Brain microvascular endothelial cell (primary cell): ENCODE data around the gene IGSF21.
A peak's percentile ranks its signal among the peaks of the same experiment; 100 is the strongest.

Experiments
- DNase-seq: peaks from one replicate; pipeline ENCODE4 v3.0.0-alpha.2; 2020
- H3K27ac ChIP-seq: fragments of 250-450 bp; sonication (Bioruptor Pico); 2 replicates; pipeline ENCODE4 v1.5.1; 2020; ENCODE audit warnings: mild to moderate bottlenecking, moderate library complexity
- H3K27me3 ChIP-seq: fragments of 250-450 bp; sonication (Bioruptor Pico); replicated peaks from 2 replicates; pipeline ENCODE4 v1.5.1; 2020; ENCODE audit warnings: mild to moderate bottlenecking
- H3K36me3 ChIP-seq: fragments of 250-450 bp; sonication (Bioruptor Pico); replicated peaks from 2 replicates; pipeline ENCODE4 v1.5.1; 2020; ENCODE audit warnings: mild to moderate bottlenecking
- H3K4me3 ChIP-seq: 2 replicates; pipeline ENCODE4 v1.5.1; 2011; ENCODE audit warnings: low read depth, mild to moderate bottlenecking, control low read depth, low read length, moderate library complexity
- in situ Hi-C: cut with HindIII; loops from 2 replicates; pipeline ENCODE4 v1.10.0; 2017; ENCODE audit warnings: low sequenced_read_pairs, low pct_ligation_motif_present
- TF ChIP-seq, protein P1 (sequence below): IDR thresholded peaks from 2 replicates; pipeline ENCODE4 v1.5.1; 2011; ENCODE audit warnings: low read depth, mild to moderate bottlenecking, moderate library complexity, low read length, control low read depth, inconsistent platforms; ENCODE audit errors: missing control alignments

Gene IGSF21

DNA sequence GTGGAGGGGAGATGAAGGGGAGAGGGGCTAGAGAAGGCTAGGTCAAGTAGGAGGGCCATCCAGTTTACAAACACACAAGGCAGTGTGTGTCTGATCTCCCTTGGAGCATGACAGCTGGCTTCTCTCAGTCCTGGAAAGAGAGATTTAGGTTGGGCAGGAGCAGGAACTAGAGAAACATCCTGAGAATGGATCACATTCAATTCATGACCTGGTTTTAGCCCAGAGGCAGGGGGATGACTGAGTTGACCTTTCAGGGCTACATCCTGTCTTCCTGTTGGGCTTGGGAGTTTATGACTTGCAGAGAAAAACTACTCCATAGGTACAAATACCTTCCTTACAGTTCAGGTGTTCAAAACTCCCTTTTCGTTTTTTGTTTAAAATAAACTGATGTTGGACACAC, 97.0 kb downstream of the IGSF21 start:
- Histone ChIP-seq H3K36me3 (no peaks in the 10 kb centered on the region), H3K27me3 (no peaks in the 10 kb centered on the region), H3K4me3 (no peak overlapping the region), H3K27ac (no peak overlapping the region)
- in situ Hi-C loops: no loop called here
- TF ChIP-seq, protein P1, sequence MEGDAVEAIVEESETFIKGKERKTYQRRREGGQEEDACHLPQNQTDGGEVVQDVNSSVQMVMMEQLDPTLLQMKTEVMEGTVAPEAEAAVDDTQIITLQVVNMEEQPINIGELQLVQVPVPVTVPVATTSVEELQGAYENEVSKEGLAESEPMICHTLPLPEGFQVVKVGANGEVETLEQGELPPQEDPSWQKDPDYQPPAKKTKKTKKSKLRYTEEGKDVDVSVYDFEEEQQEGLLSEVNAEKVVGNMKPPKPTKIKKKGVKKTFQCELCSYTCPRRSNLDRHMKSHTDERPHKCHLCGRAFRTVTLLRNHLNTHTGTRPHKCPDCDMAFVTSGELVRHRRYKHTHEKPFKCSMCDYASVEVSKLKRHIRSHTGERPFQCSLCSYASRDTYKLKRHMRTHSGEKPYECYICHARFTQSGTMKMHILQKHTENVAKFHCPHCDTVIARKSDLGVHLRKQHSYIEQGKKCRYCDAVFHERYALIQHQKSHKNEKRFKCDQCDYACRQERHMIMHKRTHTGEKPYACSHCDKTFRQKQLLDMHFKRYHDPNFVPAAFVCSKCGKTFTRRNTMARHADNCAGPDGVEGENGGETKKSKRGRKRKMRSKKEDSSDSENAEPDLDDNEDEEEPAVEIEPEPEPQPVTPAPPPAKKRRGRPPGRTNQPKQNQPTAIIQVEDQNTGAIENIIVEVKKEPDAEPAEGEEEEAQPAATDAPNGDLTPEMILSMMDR: no peak
- DNase-seq: no peak

DNA sequence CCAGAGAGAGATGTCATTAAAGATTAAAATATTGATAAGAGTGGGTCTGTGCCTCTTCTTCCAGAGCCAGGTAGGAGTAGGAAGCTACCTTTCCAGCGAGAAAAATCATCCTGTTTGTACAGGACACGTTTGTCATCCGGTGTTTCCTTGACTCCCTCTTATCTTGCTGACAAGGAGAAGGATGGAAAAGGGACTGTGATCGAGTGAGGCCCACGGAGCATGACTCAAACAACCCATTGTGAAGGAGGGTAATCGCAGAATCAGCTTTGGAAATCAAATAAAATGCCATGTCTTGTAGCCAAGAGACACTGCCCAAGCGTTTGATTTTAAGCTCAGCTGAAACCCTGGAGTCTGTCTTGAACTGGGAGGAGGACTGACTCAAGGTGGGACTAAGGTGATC, 97.7 kb downstream of the IGSF21 start:
- Histone ChIP-seq H3K27me3 (no peaks in the 10 kb centered on the region), H3K4me3 (no peak overlapping the region), H3K27ac (no peak overlapping the region), H3K36me3 (no peaks in the 10 kb centered on the region)
- in situ Hi-C loops: no loop called here
- DNase-seq: no peak
- TF ChIP-seq, protein P1: no peak

DNA sequence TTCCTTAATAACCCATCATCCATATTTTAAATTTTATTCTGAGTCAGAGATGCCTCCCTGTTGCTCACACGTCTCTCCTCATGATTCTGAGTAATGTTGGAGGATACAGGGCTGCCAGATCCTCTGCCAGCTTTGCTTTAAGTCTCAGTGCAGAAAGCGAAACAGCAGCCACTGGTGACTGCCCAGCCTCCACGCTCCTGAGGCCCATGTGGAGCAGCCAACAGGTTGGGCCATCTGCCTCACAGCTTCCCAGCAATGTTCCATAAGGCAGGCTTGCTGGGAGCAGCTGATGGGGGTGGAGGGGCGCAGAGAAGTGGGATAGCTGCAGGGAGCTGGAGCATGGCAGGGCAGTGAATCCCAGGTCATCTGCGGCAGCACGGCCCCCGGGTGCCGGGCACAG, 104.2 kb downstream of the IGSF21 start:
- no peak for DNase-seq
- Histone ChIP-seq H3K4me3 (no peak overlapping the region), H3K27ac (no peak overlapping the region), H3K36me3 (no peaks in the 10 kb centered on the region), H3K27me3 (no peaks in the 10 kb centered on the region)
- in situ Hi-C loops: no loop called here
- TF ChIP-seq, protein P1: no peak

DNA sequence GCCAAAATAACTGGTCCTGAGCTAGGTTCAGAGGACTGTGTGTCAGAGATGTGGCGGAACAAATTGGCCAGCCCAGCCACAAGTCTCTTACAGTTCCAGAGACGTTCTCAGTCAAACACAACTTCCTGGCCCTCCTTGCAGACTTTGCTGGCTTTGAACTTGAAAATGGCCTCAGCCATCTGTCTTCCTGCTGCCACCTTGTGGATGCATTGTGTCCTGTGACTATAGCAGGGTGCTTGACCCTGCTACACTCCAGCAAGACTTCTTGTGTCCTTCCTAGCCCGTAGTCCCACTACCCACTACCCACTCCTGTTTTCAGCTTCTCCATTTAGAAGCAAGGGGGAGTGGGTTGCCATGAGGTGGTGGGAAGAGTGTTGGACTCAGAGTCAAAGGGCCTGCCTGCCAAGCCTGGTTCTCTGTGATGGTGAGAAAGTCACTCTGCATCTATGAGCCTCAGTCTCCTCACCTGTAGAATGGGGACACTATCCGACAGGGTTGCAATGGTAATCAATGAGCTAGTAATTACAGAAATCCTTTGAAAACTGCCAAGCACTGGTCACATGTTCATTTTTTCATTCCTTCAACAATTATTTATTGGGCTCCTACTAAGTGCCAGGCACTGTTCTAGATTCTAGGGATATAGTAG, 109.9 kb downstream of the IGSF21 start:
- H3K27ac ChIP-seq: no peak overlapping the region
- no peak for DNase-seq
- no peaks in the 10 kb centered on the region for H3K27me3 ChIP-seq
- TF ChIP-seq, protein P1: peak; percentile 11
- H3K4me3 ChIP-seq: no peak overlapping the region
- no peaks in the 10 kb centered on the region for H3K36me3 ChIP-seq
- in situ Hi-C loops: no loop called here

DNA sequence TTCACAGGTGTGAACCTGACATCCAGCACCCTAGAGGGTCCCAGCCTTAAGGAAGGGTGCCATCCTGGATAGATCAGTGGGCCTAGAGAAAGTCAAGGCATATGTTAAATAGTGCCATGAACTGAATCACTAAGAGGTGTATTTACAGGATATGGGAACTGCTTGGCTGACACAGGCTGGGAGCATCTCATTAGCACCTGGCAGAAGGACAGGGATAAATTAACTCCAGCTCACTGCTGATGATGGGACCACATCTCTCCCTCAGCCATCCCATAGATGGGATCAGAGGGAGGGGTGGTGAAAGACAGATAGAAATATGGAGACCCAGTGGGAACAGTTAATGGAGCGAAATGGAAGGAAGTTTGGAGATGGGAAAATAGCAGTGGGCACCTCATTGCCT, 122.0 kb downstream of the IGSF21 start:
- no peaks in the 10 kb centered on the region for H3K27me3 ChIP-seq

More for the DNA sequence above, 122.0 kb downstream of the IGSF21 start:
- TF ChIP-seq, protein P1: no peak
- in situ Hi-C loops: no loop called here
- Histone ChIP-seq H3K36me3 (no peaks in the 10 kb centered on the region), H3K4me3 (no peak overlapping the region), H3K27ac (no peak overlapping the region)
- DNase-seq: no peak
